Right atrium auricular region (tissue), 2 donors: ENCODE results near the gene NPR2. TPM values are rescaled to one million over a fixed set of nuclear protein-coding genes. Genes with fewer than 3 reads are reported as not detected.
A peak's percentile ranks its signal among the peaks of the same experiment; 100 is the strongest.

Experiments used
- DNase-seq: peaks from one replicate; pipeline ENCODE4 v3.0.0-alpha.2; 2019; ENCODE audit warnings: low spot score
- H3K27ac ChIP-seq, 2 donors: fragments of 200-600 bp; sonication (generic); 1 replicate in 1 of 2; 2 replicates in 1 of 2; pipeline ENCODE4 v1.5.1; 2016 to 2019
- H3K27me3 ChIP-seq, 2 donors: fragments of 200-600 bp; sonication (generic); one replicate each; pipeline versions ENCODE4 v1.5.1 to v1.6.0; 2017 to 2019
- H3K36me3 ChIP-seq: fragments of 200-600 bp; sonication (generic); one replicate; pipeline ENCODE4 v1.5.1; 2016
- H3K4me1 ChIP-seq, 2 donors: fragments of 200-600 bp; sonication (generic); one replicate each; pipeline versions ENCODE4 v1.5.1 to v1.6.0; 2017 to 2019
- H3K4me3 ChIP-seq, 2 donors: fragments of 200-600 bp; sonication (generic); 1 replicate in 1 of 2; 2 replicates in 1 of 2; pipeline ENCODE4 v1.5.1; 2017 to 2019; ENCODE audit warnings: mild to moderate bottlenecking in 1 of 2, moderate library complexity in 1 of 2
- H3K9me3 ChIP-seq, 2 donors: fragments of 200-600 bp; sonication (generic); one replicate each; pipeline ENCODE4 v1.5.1; 2019
- CTCF ChIP-seq, 2 donors: fragments of 200-600 bp; sonication (generic); IDR thresholded peaks; one replicate each; pipeline ENCODE4 v1.5.1; 2019; ENCODE audit warnings: antibody characterized with exemption in 2 of 2
- total RNA-seq, 2 donors: library from RNA; depleted of rRNA; stranded (reverse); fragments of >200 nt; gene quantifications; one replicate each; pipeline ENCODE4 v1.1.0, GENCODE V29; 2016

The NPR2 gene
- total RNA-seq, 2 donors from 2014 or later = 17.7 to 27.2 TPM

- Histone ChIP-seq H3K27me3 (no peaks in the 10 kb centered on the region), H3K4me1 (peaks cover 0 to 32% of the 10 kb centered on the region in 2 donors), H3K27ac (peak overlapping the region; percentile 49 to 78), H3K9me3 (no peaks in the 10 kb centered on the region), H3K4me3 (no peak overlapping the region), H3K36me3 (no peaks in the 10 kb centered on the region)
- no peak for TF ChIP-seq CTCF (IDR thresholded peaks at IDR 0.05)
- DNase-seq = no peak
Observed at GRCh38 chr9:35847792-35848572, 56.6 kb downstream of the NPR2 start.

DNA sequence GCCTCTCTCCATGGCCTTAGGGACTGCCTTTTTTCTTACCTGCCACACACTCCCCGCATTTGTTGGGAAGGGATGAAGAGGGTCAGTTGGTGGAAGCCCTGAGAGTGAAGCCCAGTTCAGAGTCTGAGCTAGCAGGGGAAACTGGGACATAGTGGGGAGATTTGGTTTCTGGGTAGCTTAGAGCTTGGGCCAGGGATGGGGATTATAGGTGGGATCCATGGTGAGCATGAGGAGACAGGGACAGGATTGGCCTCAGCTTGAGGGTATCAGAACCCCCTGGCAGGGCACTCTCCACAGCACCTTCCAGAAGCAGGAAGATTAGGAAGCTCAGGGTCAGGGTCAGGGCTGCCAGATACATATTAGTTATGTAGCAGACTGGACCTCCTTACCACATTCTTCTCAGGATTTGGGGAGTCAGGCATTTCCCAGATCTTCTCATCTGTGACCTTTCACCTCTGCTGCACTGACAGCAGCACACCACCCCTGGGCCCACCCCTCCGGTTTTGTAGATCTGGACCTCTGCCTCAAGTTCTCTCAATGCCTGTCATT is 61.0 kb downstream of the NPR2 start:
- no peak overlapping the region for H3K4me3 ChIP-seq
- DNase-seq = no peak
- peaks cover 10% of the 10 kb centered on the region for H3K36me3 ChIP-seq
- H3K4me1 ChIP-seq = peaks cover 0 to 10% of the 10 kb centered on the region in 2 donors
- H3K9me3 ChIP-seq = no peaks in the 10 kb centered on the region
- no peaks in the 10 kb centered on the region for H3K27me3 ChIP-seq
- TF ChIP-seq CTCF (IDR thresholded peaks at IDR 0.05) = no peak
- H3K27ac ChIP-seq = no peak overlapping the region

- DNase-seq = no peak
- H3K4me1 ChIP-seq = peaks cover 0 to 2% of the 10 kb centered on the region in 2 donors
- TF ChIP-seq CTCF (IDR thresholded peaks at IDR 0.05) = no peak
Observed at GRCh38 chr9:35852876-35853865, 61.8 kb downstream of the NPR2 start.

GRCh38 chr9:35854091-35854762 is 62.8 kb downstream of the NPR2 start:
- Histone ChIP-seq H3K27me3 (no peaks in the 10 kb centered on the region), H3K9me3 (no peaks in the 10 kb centered on the region), H3K4me3 (no peak overlapping the region), H3K36me3 (peaks cover 10% of the 10 kb centered on the region), H3K4me1 (peaks cover 0 to 2% of the 10 kb centered on the region in 2 donors), H3K27ac (no peak overlapping the region)
- TF ChIP-seq CTCF (IDR thresholded peaks at IDR 0.05) = no peak
- peak; percentile 4 for DNase-seq

More at GRCh38 chr9:35852876-35853865, 61.8 kb downstream of the NPR2 start:
- Histone ChIP-seq H3K27me3 (no peaks in the 10 kb centered on the region), H3K9me3 (no peaks in the 10 kb centered on the region), H3K36me3 (peaks cover 10% of the 10 kb centered on the region), H3K27ac (no peak overlapping the region), H3K4me3 (no peak overlapping the region)

DNA sequence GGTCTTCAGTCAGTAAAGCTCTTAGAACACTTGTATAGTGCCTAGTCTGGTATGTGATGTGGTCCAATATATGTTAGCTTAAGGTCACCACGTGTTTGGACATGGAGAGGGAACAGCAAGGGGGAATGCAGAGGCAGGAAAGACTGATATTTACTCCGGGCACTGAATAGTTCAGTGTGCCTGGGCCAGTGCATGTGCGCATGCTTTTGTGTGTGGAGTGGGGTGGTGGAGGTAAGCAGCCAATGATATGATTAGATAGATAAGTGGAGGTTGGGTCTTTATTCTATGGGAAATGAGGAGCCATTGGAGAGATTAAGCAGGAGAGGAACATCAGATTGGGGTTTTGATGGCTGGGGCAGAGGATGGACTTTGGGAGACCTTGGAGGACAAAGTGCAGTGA is 64.8 kb downstream of the NPR2 start:
- no peak overlapping the region for H3K4me3 ChIP-seq
- H3K9me3 ChIP-seq = no peaks in the 10 kb centered on the region
- DNase-seq = peak; percentile 26
- no peaks in the 10 kb centered on the region for H3K27me3 ChIP-seq
- peaks cover 10% of the 10 kb centered on the region for H3K36me3 ChIP-seq
- TF ChIP-seq CTCF (IDR thresholded peaks at IDR 0.05) = no peak
- H3K27ac ChIP-seq = no peak overlapping the region
- peaks cover 0 to 5% of the 10 kb centered on the region in 2 donors for H3K4me1 ChIP-seq
